GM21515 (cell line): ENCODE measurements around the gene ACMSD.
"Not testable (repeated sequence)": the region's sequence is repeated elsewhere in the genome, so short reads cannot be mapped to it uniquely, and the experiment has no call there.

ENCODE experiments used
- ATAC-seq: cut with Tn5 transposase; IDR thresholded peaks from one replicate; pipeline ENCODE4 v1.9.1; 2021; ENCODE audit not compliant: unreplicated experiment

The ACMSD gene

GRCh38 chr2:134905168-134905567 lies 66.8 kb downstream of the ACMSD start:
- no peak for ATAC-seq

- no peak for ATAC-seq
Observed at GRCh38 chr2:134906726-134907125, 68.3 kb downstream of the ACMSD start.

GRCh38 chr2:134907441-134908116 lies 69.2 kb downstream of the ACMSD start:
- ATAC-seq, result not testable (repeated sequence)

- no peak for ATAC-seq
Observed at GRCh38 chr2:134910763-134911399, 72.5 kb downstream of the ACMSD start.

GRCh38 chr2:134911400-134911785 lies 73.0 kb downstream of the ACMSD start:
- ATAC-seq, result no peak

- ATAC-seq, result no peak
Observed at GRCh38 chr2:134912361-134912760, 73.9 kb downstream of the ACMSD start.

GRCh38 chr2:134917360-134917865 lies 79.0 kb downstream of the ACMSD start:
- ATAC-seq, result peak; percentile 1

GRCh38 chr2:134917888-134918525 lies 79.6 kb downstream of the ACMSD start:
- ATAC-seq, result peak; percentile 78

- peak; percentile 84 for ATAC-seq
Observed at GRCh38 chr2:134918526-134919340, 80.3 kb downstream of the ACMSD start, which contains the start of gene CCNT2. Gene CCNT2 (plus strand): TSS chr2:134918822. CDS start chr2:134918855, 33 bp downstream.

GRCh38 chr2:134919341-134920210 lies 81.2 kb downstream of the ACMSD start:
- ATAC-seq, result no peak

GRCh38 chr2:134924912-134925311 lies 86.5 kb downstream of the ACMSD start:
- ATAC-seq, result no peak

- no peak for ATAC-seq
Observed at GRCh38 chr2:134926231-134926931, 88.0 kb downstream of the ACMSD start.

GRCh38 chr2:134927195-134927594 lies 88.8 kb downstream of the ACMSD start:
- ATAC-seq, result no peak

- no peak for ATAC-seq
Observed at GRCh38 chr2:134932864-134933526, 94.6 kb downstream of the ACMSD start.

- no peak for ATAC-seq
Observed at GRCh38 chr2:134933732-134934131, 95.3 kb downstream of the ACMSD start.

GRCh38 chr2:134934150-134934549 lies 95.7 kb downstream of the ACMSD start:
- ATAC-seq, result no peak

GRCh38 chr2:134934641-134935040 lies 96.2 kb downstream of the ACMSD start:
- ATAC-seq, result no peak

GRCh38 chr2:134936691-134937090 lies 98.3 kb downstream of the ACMSD start:
- no peak for ATAC-seq

- peak; percentile 66 for ATAC-seq
Observed at GRCh38 chr2:134943540-134943939, 105.1 kb downstream of the ACMSD start.
